H54 (cell line): ENCODE measurements around the gene SMIM35.

ENCODE experiments used
- DNase-seq: peaks from one replicate; pipeline ENCODE4 v3.0.0; 2011; ENCODE audit warnings: low spot score, mixed read lengths; ENCODE audit not compliant: insufficient read length
- FAIRE-seq: peaks from 3 replicates; lab custom pipeline; 2011; peaks lifted over from hg19 to GRCh38; lab: Jason Lieb, UNC
- POLR2A ChIP-seq: IDR thresholded peaks from 2 replicates; pipeline ENCODE4 v1.6.1; 2011; ENCODE audit warnings: low read depth, mild to moderate bottlenecking, low read length

Gene SMIM35

DNA sequence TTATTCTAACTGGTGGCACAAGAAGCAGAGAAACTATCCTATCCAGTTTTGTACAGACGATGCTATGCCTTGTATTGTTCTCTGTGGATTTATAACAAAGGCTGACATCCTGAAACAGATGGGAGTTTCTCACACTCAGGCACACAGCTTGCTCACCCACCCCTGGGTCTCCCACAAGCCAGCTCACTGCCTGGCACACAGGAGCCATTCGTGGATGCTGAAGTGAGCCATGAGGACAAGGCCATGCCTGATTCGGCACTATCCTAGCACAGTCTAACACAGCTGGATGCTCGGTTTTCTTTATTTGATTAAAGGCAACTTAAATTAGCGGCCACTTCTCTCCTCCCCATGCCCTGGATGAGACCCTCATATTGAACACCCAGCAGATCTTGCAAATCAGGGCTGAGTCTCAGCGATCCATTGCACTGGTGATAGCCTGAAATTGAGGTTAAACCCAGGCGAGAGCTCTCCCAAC, 35.6 kb downstream of the SMIM35 start:
- TF ChIP-seq POLR2A, result no peak
- FAIRE-seq (no peak), DNase-seq (no peak)

DNA sequence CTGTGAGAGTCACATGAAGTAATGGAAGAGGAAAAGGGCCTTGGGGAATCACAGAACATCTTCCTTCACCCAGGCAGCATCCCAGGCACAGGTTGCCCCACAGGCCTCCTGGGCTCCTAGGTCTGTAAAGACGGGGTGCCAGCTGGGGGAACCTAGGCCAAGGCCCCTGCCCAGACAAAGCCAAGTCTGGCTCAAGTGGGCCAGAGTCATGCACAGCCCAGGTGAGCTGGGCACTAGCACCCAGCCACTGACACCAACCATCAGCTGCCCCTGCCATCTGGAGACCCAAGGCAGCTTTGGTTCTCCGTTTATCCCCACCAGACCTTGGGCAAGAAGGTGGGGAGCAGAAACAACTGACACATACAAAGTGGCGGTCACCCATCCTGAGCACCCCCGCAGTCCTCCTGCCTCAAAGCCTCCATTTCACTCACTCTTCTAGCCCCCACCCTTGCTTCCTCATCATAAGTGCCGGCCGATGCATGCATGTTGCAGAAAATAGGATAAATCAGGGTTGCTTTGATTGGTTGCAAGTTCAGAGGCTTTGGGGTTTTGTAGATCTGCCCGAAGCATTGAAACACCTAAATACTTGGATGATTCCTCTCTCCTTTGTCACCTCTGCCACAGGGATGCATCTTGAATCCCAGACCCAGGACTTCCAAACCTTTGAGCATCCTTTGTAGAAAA, 36.4 kb downstream of the SMIM35 start:
- no peak for TF ChIP-seq POLR2A
- no peak for DNase-seq
- FAIRE-seq, result no peak

DNA sequence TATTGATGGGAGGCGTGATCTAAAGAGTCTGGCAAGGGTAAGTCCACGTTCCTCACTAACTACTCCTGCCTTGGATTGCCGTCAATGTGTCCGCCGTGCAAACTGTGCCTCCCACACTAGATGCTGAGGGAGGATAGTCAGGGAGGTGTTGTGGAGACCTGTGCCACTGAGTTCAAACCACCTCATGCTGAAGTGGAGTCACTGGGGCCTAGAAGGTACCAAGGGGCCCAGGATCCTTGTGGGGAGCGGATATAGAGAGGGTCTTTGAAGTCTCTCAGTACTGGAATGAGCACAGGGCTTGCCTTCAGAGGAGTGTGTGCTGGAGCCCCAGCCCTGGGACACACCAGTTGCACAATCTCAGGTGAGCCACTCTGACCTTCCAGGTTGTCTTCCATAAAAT, 37.0 kb downstream of the SMIM35 start:
- DNase-seq, result no peak
- no peak for TF ChIP-seq POLR2A
- FAIRE-seq, result no peak

DNA sequence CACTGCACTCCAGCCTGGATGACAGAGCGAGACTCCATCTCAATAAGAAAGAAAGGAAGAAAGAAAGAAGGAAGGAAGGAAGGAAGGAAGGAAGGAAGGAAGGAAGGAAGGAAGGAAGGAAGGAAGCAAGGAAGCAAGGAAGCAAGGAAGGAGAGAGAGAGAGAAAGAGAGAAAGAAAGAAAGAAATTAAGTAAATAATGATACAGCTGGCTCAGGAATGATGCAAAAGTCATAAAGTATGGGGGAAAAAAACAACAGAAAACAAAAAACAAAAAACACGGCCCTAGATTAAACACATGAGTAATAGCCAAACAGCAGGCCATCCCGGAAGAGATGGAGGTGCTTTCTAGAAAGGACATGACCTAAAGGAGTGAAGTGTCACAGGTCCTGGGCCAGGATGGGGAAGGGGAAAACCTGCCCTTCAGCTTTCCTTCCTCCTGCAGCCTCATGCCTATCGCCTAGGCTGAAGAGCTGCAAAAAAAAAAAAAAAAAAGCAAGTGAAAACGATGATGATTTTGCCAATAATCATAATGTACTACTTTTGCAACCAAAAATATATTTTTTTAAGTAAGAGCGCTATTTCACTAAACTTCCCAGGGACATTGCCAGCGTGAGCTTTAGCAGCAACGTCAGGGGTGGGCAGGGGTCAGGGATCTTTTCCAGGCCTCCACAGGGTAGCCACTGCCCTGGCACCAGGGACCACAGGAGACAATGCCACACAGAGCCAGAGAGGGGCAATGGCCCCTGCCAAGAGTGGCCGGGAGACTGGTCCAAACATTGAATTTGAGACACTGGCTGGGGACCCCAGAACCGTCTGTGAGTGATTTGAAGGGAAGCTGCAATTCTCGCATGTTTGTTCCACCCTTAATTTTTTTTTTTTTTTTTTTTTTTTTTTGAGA, 38.0 kb downstream of the SMIM35 start:
- no peak for TF ChIP-seq POLR2A
- no peak for DNase-seq
- FAIRE-seq, result no peak

DNA sequence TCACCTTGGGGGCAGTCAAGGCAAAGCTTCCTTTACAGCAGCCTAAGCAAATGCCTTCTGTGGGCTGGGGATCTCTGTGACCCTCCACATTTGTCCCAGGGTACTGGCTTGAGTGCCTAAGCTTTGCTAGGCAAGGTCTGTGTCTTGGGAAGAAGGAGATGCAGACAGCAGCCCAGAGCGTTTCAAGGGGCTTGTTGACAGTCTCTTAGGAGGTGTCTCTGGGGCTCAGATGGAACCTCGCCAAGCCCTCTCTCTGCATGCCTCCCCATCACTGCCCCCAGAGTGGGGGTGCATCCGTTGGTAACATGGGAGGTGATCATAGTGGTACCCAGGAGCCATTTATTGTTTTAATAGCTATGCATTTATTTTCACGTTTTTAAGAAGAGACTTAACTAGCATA, 39.0 kb downstream of the SMIM35 start:
- TF ChIP-seq POLR2A, result no peak
- DNase-seq (no peak), FAIRE-seq (no peak)

DNA sequence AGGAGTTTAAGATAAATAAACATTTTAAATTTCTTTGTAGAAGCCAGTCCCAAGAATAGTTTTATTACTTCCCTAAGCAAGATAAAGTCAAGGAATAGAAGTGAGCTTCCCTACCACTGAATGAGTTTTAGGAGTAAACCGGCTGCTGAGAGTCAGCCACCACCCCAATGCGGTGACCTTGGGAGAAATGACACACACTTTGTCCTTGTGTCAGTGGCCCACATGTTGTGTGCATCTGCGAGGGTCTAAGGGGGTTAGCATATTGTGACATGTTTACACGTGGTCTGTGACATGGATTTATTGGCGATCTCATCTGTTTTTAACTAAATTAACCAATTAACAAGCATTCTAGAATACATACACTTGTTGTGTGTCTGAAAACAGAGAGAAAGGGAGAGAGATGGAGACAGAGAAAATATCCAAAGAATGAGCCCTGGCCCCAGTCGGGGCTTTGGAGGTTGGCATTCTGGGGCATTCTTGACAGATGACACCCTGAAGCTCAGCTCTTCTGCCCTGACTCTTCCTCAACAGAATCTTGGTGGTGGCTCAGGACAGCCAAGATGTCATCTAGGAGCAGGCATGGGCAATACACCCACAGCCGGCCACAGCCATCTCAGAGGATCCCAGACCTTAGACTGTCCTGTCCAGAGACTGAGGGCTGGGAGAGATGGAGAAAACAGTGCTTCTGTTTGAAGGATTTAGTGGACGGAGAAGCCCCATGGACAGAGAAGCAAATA, 39.6 kb downstream of the SMIM35 start:
- FAIRE-seq (no peak), DNase-seq (no peak)
- no peak for TF ChIP-seq POLR2A

DNA sequence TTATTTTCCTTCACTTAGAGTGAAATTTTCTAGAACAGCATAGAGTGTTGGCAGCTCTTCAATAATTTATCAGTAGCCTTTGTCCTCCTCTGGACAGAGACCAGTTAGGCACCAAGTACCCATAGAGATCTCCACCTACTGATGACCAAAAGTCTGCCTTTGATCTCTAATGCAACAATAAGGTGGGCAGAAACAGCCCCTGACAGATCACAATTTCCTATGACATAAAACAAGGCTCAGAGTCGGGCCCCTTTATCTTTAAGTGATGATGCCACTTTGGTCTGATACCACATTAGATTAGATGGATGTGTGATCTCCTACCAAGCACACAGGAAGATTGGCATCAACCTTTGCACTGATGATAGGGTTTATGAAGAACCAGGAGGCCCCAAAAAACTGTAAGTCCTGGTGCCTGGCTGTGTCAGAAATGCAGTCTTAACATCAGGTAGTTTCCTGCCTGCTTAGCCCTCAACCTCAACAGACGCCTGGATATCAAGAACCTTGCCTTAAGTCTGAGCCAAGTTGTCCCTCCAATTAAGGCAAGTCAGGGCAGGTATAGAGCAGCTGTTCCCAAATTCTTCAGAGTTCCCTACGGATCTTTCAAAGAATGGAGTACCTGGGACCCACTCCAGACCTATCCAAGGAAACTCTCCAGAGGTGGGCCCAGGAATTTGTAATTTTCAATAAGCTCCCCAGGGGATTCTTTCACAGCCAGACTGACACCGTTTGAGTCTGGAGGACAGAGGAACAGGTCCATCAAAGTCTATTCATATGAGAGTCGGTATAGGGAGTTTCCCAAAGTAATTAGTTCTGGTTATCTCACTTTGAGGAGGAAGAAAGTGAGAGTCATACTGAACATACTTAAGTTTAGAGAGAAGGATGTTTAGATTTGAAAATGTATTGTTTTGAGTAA, 40.5 kb downstream of the SMIM35 start:
- DNase-seq (no peak), FAIRE-seq (no peak)
- no peak for TF ChIP-seq POLR2A

DNA sequence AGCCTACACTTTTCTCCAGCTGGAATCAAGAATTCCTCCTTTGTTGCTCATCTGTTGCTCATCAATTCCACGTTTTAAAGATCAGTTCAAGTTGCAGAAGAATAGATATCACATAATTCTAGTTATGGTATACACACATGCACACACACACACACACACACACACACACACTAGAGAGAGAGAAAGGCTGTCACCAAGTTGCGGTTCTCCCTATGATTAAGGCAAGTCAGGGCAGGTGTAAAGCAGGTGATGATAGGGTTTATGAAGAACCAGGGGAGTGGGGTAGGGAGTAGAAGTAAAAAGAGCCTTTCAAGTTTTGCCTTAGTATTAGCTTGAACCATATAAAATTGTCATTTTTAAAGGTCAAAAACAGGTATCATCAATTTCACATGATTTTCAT, 41.6 kb downstream of the SMIM35 start:
- TF ChIP-seq POLR2A, result no peak
- DNase-seq (no peak), FAIRE-seq (no peak)

DNA sequence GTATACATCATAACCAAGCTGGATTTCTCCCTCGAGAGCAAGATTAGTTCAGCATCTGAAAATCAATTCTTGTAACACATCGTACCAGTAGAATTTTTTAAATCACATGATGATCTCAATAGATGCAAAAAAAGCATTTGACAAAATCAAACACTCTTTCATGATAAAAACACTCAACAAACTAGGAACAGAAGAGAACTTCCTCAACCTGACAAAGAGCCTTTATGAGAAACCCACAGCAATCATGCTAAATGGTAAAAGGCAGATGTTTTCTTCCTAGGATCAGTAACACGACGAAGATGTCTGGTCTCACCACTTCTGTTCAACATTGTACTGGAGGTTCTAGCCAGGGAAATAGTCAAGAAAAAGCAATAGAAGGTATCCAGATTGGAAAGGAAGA, 44.0 kb downstream of the SMIM35 start:
- DNase-seq (no peak), FAIRE-seq (no peak)
- no peak for TF ChIP-seq POLR2A

DNA sequence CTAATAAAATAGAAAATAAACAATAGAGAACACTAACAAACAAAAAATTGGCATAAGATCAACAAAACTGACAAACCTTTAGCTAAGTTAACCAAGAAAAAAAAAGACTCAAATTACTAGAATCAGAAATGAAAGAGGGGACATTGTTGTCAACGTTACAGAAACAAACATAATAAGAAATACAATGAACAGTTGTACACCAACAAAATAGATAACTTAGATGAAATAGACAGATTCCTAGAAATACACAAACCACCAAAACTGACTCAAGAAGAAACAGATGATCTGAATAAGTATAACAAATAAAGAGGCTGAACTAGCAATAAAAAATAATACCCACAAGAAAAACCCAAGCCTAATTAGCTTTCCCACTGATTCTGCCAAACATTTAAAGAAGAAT, 44.6 kb downstream of the SMIM35 start:
- DNase-seq (no peak), FAIRE-seq (no peak)
- TF ChIP-seq POLR2A, result no peak

DNA sequence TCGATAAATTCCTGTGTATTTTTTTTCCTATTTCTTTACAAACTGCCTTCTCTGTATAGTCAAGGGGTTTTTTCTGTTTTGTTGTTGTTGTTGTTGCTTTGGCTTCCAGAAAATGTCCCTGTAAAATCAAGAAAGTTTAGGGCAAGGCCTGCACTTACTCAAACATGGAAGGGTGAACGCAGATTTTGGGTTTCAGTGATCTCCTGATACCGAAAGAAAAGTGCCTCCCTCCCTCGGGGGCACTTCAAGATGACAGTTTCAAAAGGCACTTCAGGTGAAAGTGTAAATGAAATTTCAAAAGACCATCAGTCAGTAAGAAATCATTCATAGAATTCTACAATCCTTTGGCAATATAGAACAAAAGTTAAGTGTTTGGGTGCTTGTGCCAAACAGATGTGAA, 53.3 kb downstream of the SMIM35 start:
- no peak for TF ChIP-seq POLR2A
- no peak for DNase-seq
- no peak for FAIRE-seq

DNA sequence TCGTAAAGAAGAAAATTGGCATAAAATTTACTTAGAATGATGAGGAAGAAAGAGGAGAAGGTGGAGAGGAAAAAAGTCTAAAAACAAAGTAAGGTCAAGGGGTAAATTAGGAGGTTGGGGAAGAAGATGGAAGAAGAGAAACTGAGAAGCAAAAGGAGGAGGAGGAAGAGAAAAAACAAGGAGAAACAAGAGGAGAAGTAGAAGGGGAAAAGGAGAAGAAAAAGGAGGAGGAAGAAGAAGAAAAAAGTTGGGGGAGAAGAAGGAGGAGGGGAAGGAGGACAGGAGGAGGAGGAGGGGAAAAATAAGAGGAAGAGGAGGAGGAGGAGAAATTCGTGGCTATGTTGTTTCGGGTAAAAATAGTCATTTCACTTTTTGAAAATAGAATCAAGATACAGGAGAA, 58.1 kb downstream of the SMIM35 start:
- FAIRE-seq, result no peak

DNA sequence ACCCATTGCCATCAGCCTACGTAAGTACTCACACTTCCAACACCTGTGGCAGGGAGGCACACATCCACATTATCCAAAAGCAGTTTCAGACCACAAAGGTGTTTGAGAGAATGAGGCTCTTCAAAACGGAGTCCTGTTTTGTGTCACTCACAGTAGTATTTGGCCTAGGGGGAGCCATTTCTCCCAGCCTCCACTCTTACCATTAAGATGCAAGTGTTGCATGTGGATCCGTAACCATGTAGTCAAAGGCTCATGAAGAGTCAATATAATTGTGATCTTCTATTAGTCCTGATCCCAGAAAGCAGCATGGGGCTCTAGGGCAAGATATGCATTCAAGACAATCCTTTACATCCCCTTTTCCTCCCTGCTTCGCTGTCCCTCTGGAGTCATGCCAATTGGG, 59.1 kb downstream of the SMIM35 start:
- no peak for DNase-seq
- TF ChIP-seq POLR2A, result no peak
- FAIRE-seq, result no peak

More for the DNA sequence above, 58.1 kb downstream of the SMIM35 start:
- no peak for DNase-seq
- TF ChIP-seq POLR2A, result no peak

DNA sequence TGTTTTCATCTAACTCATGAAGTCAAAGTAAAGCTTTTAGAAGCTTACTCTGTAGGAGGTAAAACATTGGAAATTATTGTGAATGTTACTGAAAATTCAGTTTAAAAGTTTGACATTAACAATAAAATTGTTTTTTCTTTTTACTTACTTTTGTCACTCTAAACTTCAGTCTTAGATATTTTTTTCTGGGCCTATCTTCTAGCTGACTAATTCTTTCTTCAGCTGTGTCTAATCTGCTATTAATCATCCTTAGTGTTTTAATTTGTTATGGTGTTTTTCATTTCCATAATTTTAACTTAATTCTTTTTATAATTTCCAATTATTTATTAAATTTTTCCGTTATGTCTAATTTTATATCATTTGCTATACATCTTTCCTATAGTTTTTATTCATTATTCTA, 65.6 kb downstream of the SMIM35 start:
- no peak for TF ChIP-seq POLR2A
- DNase-seq (no peak), FAIRE-seq (no peak)
